ENCODE measurements around the gene HERPUD2.
"Not testable (repeated sequence)": the region's sequence is repeated elsewhere in the genome, so short reads cannot be mapped to it uniquely, and the experiment has no call there.

DNA sequence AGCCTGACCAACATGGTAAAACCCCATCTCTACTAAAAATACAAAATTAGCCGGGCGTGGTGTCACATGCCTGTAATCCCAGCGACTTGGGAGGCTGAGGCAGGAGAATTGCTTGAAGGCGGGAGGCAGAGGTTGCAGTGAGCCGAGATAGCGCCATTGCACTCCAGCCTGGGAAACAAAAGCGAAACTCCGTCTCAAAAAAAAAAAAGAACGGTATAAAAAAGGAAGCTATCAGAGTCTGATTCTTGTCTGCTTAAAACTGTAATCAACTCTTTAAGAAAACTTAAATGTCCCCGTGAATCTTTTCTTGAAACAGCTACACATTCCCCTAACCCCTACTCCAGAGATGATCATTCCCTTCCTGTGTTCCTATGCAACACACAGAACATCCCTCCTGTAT lies 4.3 kb downstream of the HERPUD2 start:
- not testable (repeated sequence) for TF ChIP-seq POLR2AphosphoS5 (IDR thresholded peaks at IDR 0.05; ENCODE audit: insufficient read depth, low read depth, low read length); POLR2A (IDR thresholded peaks at IDR 0.05; ENCODE audit: low read depth, low read length); EZH2 (IDR thresholded peaks at IDR 0.05; ENCODE audit: borderline replicate concordance, low read depth, low read length, severe bottlenecking)
- TF ChIP-seq, protein P1, sequence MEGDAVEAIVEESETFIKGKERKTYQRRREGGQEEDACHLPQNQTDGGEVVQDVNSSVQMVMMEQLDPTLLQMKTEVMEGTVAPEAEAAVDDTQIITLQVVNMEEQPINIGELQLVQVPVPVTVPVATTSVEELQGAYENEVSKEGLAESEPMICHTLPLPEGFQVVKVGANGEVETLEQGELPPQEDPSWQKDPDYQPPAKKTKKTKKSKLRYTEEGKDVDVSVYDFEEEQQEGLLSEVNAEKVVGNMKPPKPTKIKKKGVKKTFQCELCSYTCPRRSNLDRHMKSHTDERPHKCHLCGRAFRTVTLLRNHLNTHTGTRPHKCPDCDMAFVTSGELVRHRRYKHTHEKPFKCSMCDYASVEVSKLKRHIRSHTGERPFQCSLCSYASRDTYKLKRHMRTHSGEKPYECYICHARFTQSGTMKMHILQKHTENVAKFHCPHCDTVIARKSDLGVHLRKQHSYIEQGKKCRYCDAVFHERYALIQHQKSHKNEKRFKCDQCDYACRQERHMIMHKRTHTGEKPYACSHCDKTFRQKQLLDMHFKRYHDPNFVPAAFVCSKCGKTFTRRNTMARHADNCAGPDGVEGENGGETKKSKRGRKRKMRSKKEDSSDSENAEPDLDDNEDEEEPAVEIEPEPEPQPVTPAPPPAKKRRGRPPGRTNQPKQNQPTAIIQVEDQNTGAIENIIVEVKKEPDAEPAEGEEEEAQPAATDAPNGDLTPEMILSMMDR (IDR thresholded peaks at IDR 0.05; ENCODE audit: extremely low read depth in 1 of 2, insufficient read depth in 1 of 2, low read depth in 1 of 2, low read length in 2 of 2), result not testable (repeated sequence)

Measured in endothelial cell of umbilical vein (primary cell).